Ectodermal cell (in vitro differentiated cells): Measurements from ENCODE around the gene SCYL1.
"Not testable (repeated sequence)": the region's sequence is repeated elsewhere in the genome, so short reads cannot be mapped to it uniquely, and the experiment has no call there.

ENCODE experiments used
- H3K27ac ChIP-seq: 2 replicates; pipeline ENCODE4 v1.7.0; 2013; ENCODE audit warnings: mild to moderate bottlenecking, low read depth, low read length; ENCODE audit not compliant: insufficient read depth, poor library complexity, severe bottlenecking
- H3K27me3 ChIP-seq: 2 replicates; pipeline ENCODE4 v1.7.0; 2013; ENCODE audit warnings: mild to moderate bottlenecking, low read length; ENCODE audit not compliant: insufficient read depth, control insufficient read depth, poor library complexity, severe bottlenecking
- H3K36me3 ChIP-seq: one replicate; pipeline ENCODE4 v1.7.0; 2013; ENCODE audit warnings: low read length; ENCODE audit not compliant: control insufficient read depth, insufficient read depth
- H3K4me1 ChIP-seq: one replicate; pipeline ENCODE4 v1.7.0; 2013; ENCODE audit warnings: low read length; ENCODE audit not compliant: control insufficient read depth, insufficient read depth
- H3K4me3 ChIP-seq: 2 replicates; pipeline ENCODE4 v1.7.0; 2013; ENCODE audit warnings: low read depth, low read length, control low read depth; ENCODE audit not compliant: insufficient read depth
- H3K9me3 ChIP-seq: 2 replicates; pipeline ENCODE4 v1.7.0; 2013; ENCODE audit warnings: mild to moderate bottlenecking, low read length, moderate library complexity; ENCODE audit not compliant: control insufficient read depth
- WGBS, 2 experiments: methylation state at CpG; one replicate each; pipeline ENCODE4 v1.1.7; 2013; ENCODE audit warnings: missing lambda C conversion rate in 2 of 2; 5-methylcytosine and 5-hydroxymethylcytosine counted together

Gene SCYL1

GRCh38 chr11:65506772-65507505 is 17.9 kb upstream of the SCYL1 start:
- 51 to 52% methylated on average over 7 of the region's 7 CpGs for WGBS, 2 experiments
- Histone ChIP-seq H3K9me3 (no peaks in the 10 kb centered on the region), H3K4me3 (peak overlapping the region; percentile 88), H3K4me1 (peaks cover 8% of the 10 kb centered on the region), H3K27ac (peak overlapping the region; percentile 75), H3K27me3 (no peaks in the 10 kb centered on the region), H3K36me3 (peaks cover 48% of the 10 kb centered on the region)

- not testable (repeated sequence) for H3K4me3 ChIP-seq, H3K4me1 ChIP-seq, H3K27me3 ChIP-seq, H3K36me3 ChIP-seq, H3K9me3 ChIP-seq, H3K27ac ChIP-seq
- WGBS, 2 experiments = 93 to 94% methylated on average over 3 of the region's 3 CpGs
These were observed 12.6 kb upstream of the SCYL1 start for GRCh38 chr11:65512311-65512710.

- Histone ChIP-seq H3K36me3 (no peaks in the 10 kb centered on the region), H3K4me1 (no peaks in the 10 kb centered on the region), H3K9me3 (no peaks in the 10 kb centered on the region), H3K4me3 (no peak overlapping the region), H3K27ac (no peak overlapping the region), H3K27me3 (no peaks in the 10 kb centered on the region)
- 73 to 78% methylated on average over 5 of the region's 5 CpGs for WGBS, 2 experiments
These were observed 8.5 kb upstream of the SCYL1 start for GRCh38 chr11:65516135-65516968.

GRCh38 chr11:65518941-65519549 is 5.8 kb upstream of the SCYL1 start:
- not testable (repeated sequence) for H3K36me3 ChIP-seq, H3K27ac ChIP-seq, H3K9me3 ChIP-seq, H3K27me3 ChIP-seq, H3K4me3 ChIP-seq, H3K4me1 ChIP-seq
- WGBS, 2 experiments = 94% methylated on average over 8 of the region's 8 CpGs

GRCh38 chr11:65521777-65522521 is 2.9 kb upstream of the SCYL1 start:
- not testable (repeated sequence) for H3K36me3 ChIP-seq, H3K27ac ChIP-seq, H3K27me3 ChIP-seq, H3K9me3 ChIP-seq, H3K4me3 ChIP-seq
- WGBS, 2 experiments = 77 to 80% methylated on average over 18 to 20 of the region's 20 CpGs
- H3K4me1 ChIP-seq = peaks cover 17% of the 10 kb centered on the region

- H3K27me3 ChIP-seq, H3K36me3 ChIP-seq, H3K9me3 ChIP-seq, H3K27ac ChIP-seq, H3K4me3 ChIP-seq: not testable (repeated sequence)
- 85 to 87% methylated on average over 18 of the region's 18 CpGs for WGBS, 2 experiments
- H3K4me1 ChIP-seq = peaks cover 17% of the 10 kb centered on the region
These were observed 1.9 kb upstream of the SCYL1 start for GRCh38 chr11:65522718-65523630.

GRCh38 chr11:65523631-65523968 is 1.3 kb upstream of the SCYL1 start:
- not testable (repeated sequence) for H3K27me3 ChIP-seq, H3K9me3 ChIP-seq, H3K27ac ChIP-seq, H3K4me3 ChIP-seq, H3K36me3 ChIP-seq
- WGBS, 2 experiments = 93 to 94% methylated on average over 7 of the region's 7 CpGs
- peaks cover 17% of the 10 kb centered on the region for H3K4me1 ChIP-seq

- Histone ChIP-seq H3K36me3 (peaks cover 3% of the 10 kb centered on the region), H3K27ac (peak overlapping the region; percentile 63), H3K27me3 (no peaks in the 10 kb centered on the region), H3K4me1 (peaks cover 17% of the 10 kb centered on the region), H3K9me3 (no peaks in the 10 kb centered on the region), H3K4me3 (peak overlapping the region; percentile 31)
- WGBS, 2 experiments = 60 to 61% methylated on average over 12 of the region's 12 CpGs
These were observed 706 bp upstream of the SCYL1 start for GRCh38 chr11:65524014-65524740.
